ENCODE results near the gene DHDH.

- no peak for TF ChIP-seq CTCF (IDR thresholded peaks at IDR 0.05)
- no peak for TF ChIP-seq POLR2AphosphoS5 (IDR thresholded peaks at IDR 0.05)
- no peak for TF ChIP-seq POLR2A (IDR thresholded peaks at IDR 0.05; ENCODE audit: low read depth)
- TF ChIP-seq EP300 (IDR thresholded peaks at IDR 0.05), result no peak
Measured at GRCh38 chr19:48982280-48982679, 48.8 kb downstream of the DHDH start.

Measured in esophagus muscularis mucosa (tissue), 4 donors.